Mesendoderm (in vitro differentiated cells): Measurements from ENCODE around the gene CBL.
A peak's percentile ranks its signal among the peaks of the same experiment; 100 is the strongest.

Source experiments
- DNase-seq: peaks from one replicate; pipeline ENCODE4 v3.0.0; 2013
- H2AK5ac ChIP-seq: 2 replicates; pipeline ENCODE4 v1.6.1; 2013; ENCODE audit warnings: low read length, inconsistent platforms
- H2BK120ac ChIP-seq: 2 replicates; pipeline ENCODE4 v1.6.1; 2013; ENCODE audit warnings: low read depth, mild to moderate bottlenecking, low read length, moderate library complexity, mixed read lengths
- H2BK15ac ChIP-seq: replicated peaks from 2 replicates; pipeline ENCODE4 v1.6.1; 2013; ENCODE audit warnings: low read depth, mild to moderate bottlenecking, moderate library complexity
- H2BK5ac ChIP-seq: 2 replicates; pipeline ENCODE4 v1.6.1; 2013; ENCODE audit warnings: low read length, inconsistent platforms
- H3K18ac ChIP-seq: 2 replicates; pipeline ENCODE4 v1.6.1; 2013; ENCODE audit warnings: mild to moderate bottlenecking, low read length, mixed read lengths
- H3K23ac ChIP-seq: one replicate; pipeline ENCODE4 v1.6.1; 2013; ENCODE audit warnings: low read length
- H3K27ac ChIP-seq: 2 replicates; pipeline ENCODE4 v1.5.1; 2013; ENCODE audit warnings: low read depth, mild to moderate bottlenecking, inconsistent platforms, low read length, moderate library complexity
- H3K27me3 ChIP-seq: 2 replicates; pipeline ENCODE4 v1.6.1; 2013; ENCODE audit warnings: low read length, control low read depth, mild to moderate bottlenecking, inconsistent platforms; ENCODE audit not compliant: insufficient read depth, poor library complexity
- H3K36me3 ChIP-seq: 2 replicates; pipeline ENCODE4 v1.6.1; 2013; ENCODE audit warnings: low read length, inconsistent platforms; ENCODE audit not compliant: control insufficient read depth, insufficient read depth
- H3K4ac ChIP-seq: one replicate; pipeline ENCODE4 v1.6.1; 2013; ENCODE audit warnings: low read depth, mild to moderate bottlenecking, low read length, moderate library complexity
- H3K4me1 ChIP-seq: 2 replicates; pipeline ENCODE4 v1.6.1; 2013; ENCODE audit warnings: low read depth, low read length, inconsistent platforms; ENCODE audit not compliant: control insufficient read depth
- H3K4me2 ChIP-seq: 2 replicates; pipeline ENCODE4 v1.6.1; 2013; ENCODE audit warnings: low read length
- H3K4me3 ChIP-seq: 2 replicates; pipeline ENCODE4 v1.5.1; 2013; ENCODE audit warnings: mild to moderate bottlenecking, low read length
- H3K56ac ChIP-seq: one replicate; pipeline ENCODE4 v1.6.1; 2013; ENCODE audit warnings: low read length
- H3K79me1 ChIP-seq: 2 replicates; pipeline ENCODE4 v1.6.1; 2013; ENCODE audit warnings: low read length, inconsistent platforms
- H3K79me2 ChIP-seq: 2 replicates; pipeline ENCODE4 v1.6.1; 2013; ENCODE audit warnings: mild to moderate bottlenecking, low read length; ENCODE audit not compliant: control insufficient read depth, insufficient read depth
- H3K9ac ChIP-seq: 2 replicates; pipeline ENCODE4 v1.6.1; 2013; ENCODE audit warnings: low read length, inconsistent platforms
- H4K5ac ChIP-seq: one replicate; pipeline ENCODE4 v1.6.1; 2013; ENCODE audit warnings: low read length
- H4K8ac ChIP-seq: one replicate; pipeline ENCODE4 v1.6.1; 2013; ENCODE audit warnings: low read depth, mild to moderate bottlenecking, control low read depth, low read length, moderate library complexity
- WGBS: extraction: QIAGEN DNeasy Blood & Tissue Kit; methylation state at CpG from one replicate; pipeline ENCODE4 v1.1.7; 2013; ENCODE audit warnings: low lambda C conversion rate, missing lambda C conversion rate; ENCODE audit not compliant: insufficient coverage; ENCODE audit errors: extremely low coverage; 5-methylcytosine and 5-hydroxymethylcytosine counted together

The CBL gene

DNA sequence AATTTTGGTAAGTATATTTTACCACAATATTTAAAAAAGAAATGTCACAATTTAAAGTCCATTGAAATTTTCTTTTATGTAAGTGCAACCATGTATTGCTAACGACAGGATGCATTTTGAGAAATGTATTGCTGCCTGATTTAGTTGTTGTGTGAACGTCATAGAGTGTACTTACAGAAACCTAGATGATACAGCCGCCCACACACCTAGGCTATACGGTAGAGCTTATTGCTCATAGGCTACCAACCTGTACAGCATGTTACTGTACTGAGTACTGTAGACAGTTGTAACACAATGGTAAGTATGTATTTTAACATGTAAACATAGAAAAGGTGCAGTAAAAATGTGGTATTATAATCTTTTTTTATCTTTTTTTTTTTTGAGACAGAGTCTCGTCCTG lies 48.1 kb downstream of the CBL start:
- WGBS = no CpG with 5 or more reads among the region's 5 CpGs

DNA sequence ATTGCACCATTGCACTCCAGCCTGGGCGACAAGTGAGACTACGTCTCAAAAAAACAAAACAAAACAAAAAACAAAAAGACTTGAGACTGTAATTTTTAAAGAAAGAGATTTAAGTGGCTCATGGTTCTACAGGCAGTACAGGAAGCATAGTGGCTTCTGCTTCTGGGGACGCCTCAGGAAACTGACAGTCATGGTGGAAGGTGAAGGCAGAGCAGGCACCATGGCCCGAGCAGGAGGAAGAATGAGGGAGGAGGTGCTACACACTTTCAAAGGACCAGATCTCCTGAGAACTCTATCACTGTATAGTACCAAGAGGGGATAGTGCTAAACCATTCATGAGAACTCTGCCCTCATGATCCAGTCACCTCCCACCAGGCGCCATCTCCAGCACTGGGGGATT lies 52.0 kb downstream of the CBL start:
- H2BK120ac ChIP-seq = no peak overlapping the region
- H3K79me1 ChIP-seq = peaks cover 6% of the 10 kb centered on the region
- no peak overlapping the region for H4K8ac ChIP-seq
- H3K4me2 ChIP-seq = no peak overlapping the region
- H3K36me3 ChIP-seq = no peaks in the 10 kb centered on the region
- H2BK5ac ChIP-seq = no peak overlapping the region
- H3K4me3 ChIP-seq = no peak overlapping the region
- no peak overlapping the region for H3K56ac ChIP-seq
- no peak overlapping the region for H4K5ac ChIP-seq
- H3K79me2 ChIP-seq = peaks cover 15% of the 10 kb centered on the region
- H3K23ac ChIP-seq = no peak overlapping the region
- H3K27me3 ChIP-seq = no peaks in the 10 kb centered on the region
- H3K4me1 ChIP-seq = no peaks in the 10 kb centered on the region
- no peak overlapping the region for H2BK15ac ChIP-seq
- no CpG with 5 or more reads among the region's 5 CpGs for WGBS
- H3K18ac ChIP-seq = no peak overlapping the region
- no peak overlapping the region for H3K9ac ChIP-seq
- H2AK5ac ChIP-seq = no peak overlapping the region
- DNase-seq = peak; percentile 10
- H3K27ac ChIP-seq = no peak overlapping the region
- no peak overlapping the region for H3K4ac ChIP-seq

More for the DNA sequence above, 48.1 kb downstream of the CBL start:
- Histone ChIP-seq H4K5ac (no peak overlapping the region), H3K4me2 (no peak overlapping the region), H3K23ac (no peak overlapping the region), H3K56ac (no peak overlapping the region), H3K4me3 (no peak overlapping the region), H3K27ac (no peak overlapping the region), H3K4me1 (no peaks in the 10 kb centered on the region), H3K79me2 (peaks cover 7% of the 10 kb centered on the region), H4K8ac (no peak overlapping the region), H2AK5ac (no peak overlapping the region), H3K27me3 (no peaks in the 10 kb centered on the region), H3K9ac (no peak overlapping the region), H2BK5ac (no peak overlapping the region), H2BK120ac (no peak overlapping the region), H3K18ac (no peak overlapping the region), H3K79me1 (peaks cover 3% of the 10 kb centered on the region), H3K36me3 (no peaks in the 10 kb centered on the region), H2BK15ac (no peak overlapping the region), H3K4ac (no peak overlapping the region)
- no peak for DNase-seq

DNA sequence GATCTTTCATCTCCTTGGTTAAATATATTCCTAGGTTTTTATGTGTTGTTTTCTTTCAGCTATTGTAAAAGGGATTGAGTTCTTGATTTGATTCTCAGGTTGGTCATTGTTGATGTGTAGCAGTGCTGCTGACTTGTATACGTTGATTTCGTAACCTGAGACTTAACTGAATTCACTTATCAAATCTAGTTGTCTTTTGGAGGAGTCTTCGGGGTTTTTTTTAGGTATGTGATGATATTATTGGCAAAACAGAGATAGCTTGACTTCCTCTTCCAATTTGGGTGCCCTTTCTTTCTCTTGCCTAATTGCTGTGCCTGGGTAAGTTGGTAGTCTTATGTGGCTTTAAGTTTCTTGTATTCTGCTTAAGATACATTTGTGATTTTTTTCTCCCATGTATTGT lies 52.8 kb downstream of the CBL start:
- peaks cover 6% of the 10 kb centered on the region for H3K79me1 ChIP-seq
- H2AK5ac ChIP-seq = no peak overlapping the region
- no peak overlapping the region for H3K4ac ChIP-seq
- no peak overlapping the region for H4K5ac ChIP-seq
- WGBS = no CpG with 5 or more reads among the region's 3 CpGs
- no peaks in the 10 kb centered on the region for H3K36me3 ChIP-seq
- no peak overlapping the region for H4K8ac ChIP-seq
- H3K56ac ChIP-seq = no peak overlapping the region
- H2BK120ac ChIP-seq = no peak overlapping the region
- no peak overlapping the region for H2BK5ac ChIP-seq
- no peak overlapping the region for H3K23ac ChIP-seq
- H3K18ac ChIP-seq = no peak overlapping the region
- H3K4me1 ChIP-seq = no peaks in the 10 kb centered on the region
- H3K4me3 ChIP-seq = no peak overlapping the region
- no peak overlapping the region for H3K27ac ChIP-seq
- no peaks in the 10 kb centered on the region for H3K27me3 ChIP-seq
- no peak overlapping the region for H3K9ac ChIP-seq
- H2BK15ac ChIP-seq = no peak overlapping the region
- DNase-seq = no peak
- H3K4me2 ChIP-seq = no peak overlapping the region
- H3K79me2 ChIP-seq = peaks cover 15% of the 10 kb centered on the region

DNA sequence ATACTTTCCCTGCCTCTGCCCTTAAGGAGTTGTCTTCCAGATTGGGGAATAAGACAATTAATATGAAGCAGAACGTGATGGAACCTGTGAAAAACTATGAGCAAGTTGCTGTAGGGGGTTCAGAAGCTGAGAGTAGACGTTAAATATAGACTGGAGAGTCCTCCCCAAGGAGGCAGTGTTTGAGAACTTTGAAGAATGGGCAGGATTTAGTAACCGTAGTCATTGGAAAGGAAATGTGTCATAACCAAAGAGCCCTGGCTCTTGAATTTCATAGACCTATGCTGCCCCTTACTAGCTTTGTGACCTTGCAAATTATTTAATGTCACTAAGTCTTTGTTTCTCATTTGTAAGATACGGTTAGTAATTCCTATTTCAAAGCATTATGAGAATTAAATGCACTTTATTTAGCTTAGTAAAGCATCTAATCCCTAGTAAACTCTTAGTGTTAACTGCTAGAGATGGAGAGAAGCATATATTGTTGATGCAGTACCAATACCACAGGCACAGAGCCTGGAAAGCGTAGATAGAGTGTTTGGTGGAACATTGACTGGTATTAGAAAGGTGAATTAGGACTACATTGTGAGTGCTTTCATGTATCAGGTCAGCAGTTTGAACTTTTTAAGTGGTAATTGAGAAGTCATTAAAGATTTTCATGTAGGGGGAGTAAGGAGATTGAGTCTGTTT lies 56.7 kb downstream of the CBL start:
- Histone ChIP-seq H3K4me1 (no peaks in the 10 kb centered on the region), H3K56ac (no peak overlapping the region), H4K5ac (no peak overlapping the region), H4K8ac (no peak overlapping the region), H3K9ac (no peak overlapping the region), H3K23ac (no peak overlapping the region), H3K27me3 (no peaks in the 10 kb centered on the region), H3K4me3 (no peak overlapping the region), H3K79me1 (peaks cover 12% of the 10 kb centered on the region), H3K79me2 (peaks cover 16% of the 10 kb centered on the region), H3K4me2 (no peak overlapping the region), H3K18ac (no peak overlapping the region), H2BK120ac (no peak overlapping the region), H2BK5ac (no peak overlapping the region), H2BK15ac (no peak overlapping the region), H3K36me3 (no peaks in the 10 kb centered on the region), H3K27ac (no peak overlapping the region), H3K4ac (no peak overlapping the region), H2AK5ac (no peak overlapping the region)
- DNase-seq = no peak
- WGBS = no CpG with 5 or more reads among the region's 5 CpGs

DNA sequence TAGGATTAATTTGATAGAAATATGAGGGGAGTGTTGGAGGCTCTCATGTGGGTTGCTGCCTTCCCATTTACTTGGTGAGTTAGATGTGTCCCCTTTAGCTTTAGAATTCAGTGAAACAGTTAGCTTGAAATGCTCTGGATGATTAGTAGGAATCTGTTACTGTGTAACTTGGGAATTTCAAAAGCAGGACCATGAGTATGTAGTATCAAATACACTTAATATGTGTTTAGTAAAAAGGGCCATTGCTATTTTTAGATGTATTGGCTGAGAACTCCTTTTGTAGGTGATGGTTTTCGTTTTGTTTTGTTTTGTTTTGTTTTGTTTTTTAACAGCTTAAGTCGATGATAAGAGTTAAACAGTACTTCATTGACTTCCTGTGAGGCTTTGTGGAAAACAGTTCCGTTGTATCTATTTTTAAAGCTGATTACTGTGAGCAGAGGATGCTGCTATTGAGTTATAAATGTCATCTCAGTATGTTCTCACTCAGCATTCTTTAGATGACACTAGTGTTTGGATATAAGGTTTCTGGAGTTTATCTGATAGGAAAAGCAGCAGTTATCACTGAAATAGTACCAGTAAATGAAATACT lies 57.3 kb downstream of the CBL start:
- H3K27ac ChIP-seq = no peak overlapping the region
- no peak overlapping the region for H3K4ac ChIP-seq
- H3K36me3 ChIP-seq = no peaks in the 10 kb centered on the region

DNA sequence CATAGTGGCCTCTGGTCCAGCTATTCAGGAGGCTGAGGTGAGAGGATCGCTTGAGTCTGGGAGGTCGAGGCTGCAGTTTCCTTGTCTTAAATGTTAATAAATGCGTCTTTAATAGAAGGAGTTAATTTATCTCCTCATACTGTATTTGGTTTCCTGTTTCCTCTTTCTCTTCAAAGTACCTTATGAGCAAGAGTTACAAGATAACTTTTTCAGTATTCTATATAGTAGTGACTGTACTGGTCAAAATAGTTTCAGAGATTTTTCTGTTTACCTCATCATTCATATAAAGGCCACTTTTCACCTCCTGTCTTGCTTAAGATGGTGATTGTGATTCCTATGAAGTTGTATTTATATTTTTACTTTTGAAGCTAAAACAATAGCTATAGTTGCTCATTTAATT lies 59.9 kb downstream of the CBL start:
- Histone ChIP-seq H3K27ac (no peak overlapping the region), H3K4ac (no peak overlapping the region), H3K79me1 (peaks cover 10% of the 10 kb centered on the region), H3K4me2 (no peak overlapping the region), H4K5ac (no peak overlapping the region), H4K8ac (no peak overlapping the region), H2BK5ac (no peak overlapping the region), H3K56ac (no peak overlapping the region), H3K27me3 (no peaks in the 10 kb centered on the region), H3K4me1 (no peaks in the 10 kb centered on the region), H3K23ac (no peak overlapping the region), H3K18ac (no peak overlapping the region), H3K4me3 (no peak overlapping the region), H2BK15ac (no peak overlapping the region), H3K36me3 (no peaks in the 10 kb centered on the region), H3K79me2 (peaks cover 8% of the 10 kb centered on the region), H2BK120ac (no peak overlapping the region), H2AK5ac (no peak overlapping the region), H3K9ac (no peak overlapping the region)
- DNase-seq = no peak
- WGBS = no CpG with 5 or more reads among the region's 3 CpGs

More for the DNA sequence above, 57.3 kb downstream of the CBL start:
- Histone ChIP-seq H3K56ac (no peak overlapping the region), H3K79me1 (peaks cover 12% of the 10 kb centered on the region), H2BK15ac (no peak overlapping the region), H3K4me1 (no peaks in the 10 kb centered on the region), H4K5ac (no peak overlapping the region), H3K23ac (no peak overlapping the region), H3K9ac (no peak overlapping the region), H3K18ac (no peak overlapping the region), H4K8ac (no peak overlapping the region), H3K27me3 (no peaks in the 10 kb centered on the region), H2AK5ac (no peak overlapping the region), H2BK5ac (no peak overlapping the region), H3K4me3 (no peak overlapping the region), H3K4me2 (no peak overlapping the region), H2BK120ac (no peak overlapping the region), H3K79me2 (peaks cover 14% of the 10 kb centered on the region)
- WGBS = 100% methylated on average over 2 of the region's 3 CpGs
- no peak for DNase-seq
